GM18858 (cell line): Measurements from ENCODE around the gene INPP5A.
"Not testable (repeated sequence)": the region's sequence is repeated elsewhere in the genome, so short reads cannot be mapped to it uniquely, and the experiment has no call there.

ENCODE experiments used
- ATAC-seq: cut with Tn5 transposase; IDR thresholded peaks from one replicate; pipeline ENCODE4 v1.9.1; 2021; ENCODE audit not compliant: unreplicated experiment

The INPP5A gene

GRCh38 chr10:132748545-132749370, 211.2 kb downstream of the INPP5A start:
- no peak for ATAC-seq

- ATAC-seq = no peak
Observed at GRCh38 chr10:132749371-132749795, 211.8 kb downstream of the INPP5A start.

GRCh38 chr10:132750936-132751335, 213.3 kb downstream of the INPP5A start:
- ATAC-seq = no peak

- ATAC-seq = no peak
Observed at GRCh38 chr10:132752378-132752777, 214.8 kb downstream of the INPP5A start.

GRCh38 chr10:132752961-132753360, 215.4 kb downstream of the INPP5A start:
- ATAC-seq = no peak

- ATAC-seq = no peak
Observed at GRCh38 chr10:132753596-132753995, 216.0 kb downstream of the INPP5A start.

GRCh38 chr10:132754071-132754470, 216.5 kb downstream of the INPP5A start:
- ATAC-seq = no peak

GRCh38 chr10:132755166-132755711, 217.7 kb downstream of the INPP5A start:
- ATAC-seq = no peak

- no peak for ATAC-seq
Observed at GRCh38 chr10:132756591-132756990, 219.0 kb downstream of the INPP5A start.

GRCh38 chr10:132757171-132757570, 219.6 kb downstream of the INPP5A start:
- ATAC-seq = no peak

- ATAC-seq = no peak
Observed at GRCh38 chr10:132758865-132759264, 221.3 kb downstream of the INPP5A start.

GRCh38 chr10:132761395-132762060, 223.9 kb downstream of the INPP5A start:
- ATAC-seq = no peak

GRCh38 chr10:132762267-132762666, 224.7 kb downstream of the INPP5A start:
- no peak for ATAC-seq

GRCh38 chr10:132763545-132763944, 226.0 kb downstream of the INPP5A start:
- no peak for ATAC-seq

- no peak for ATAC-seq
Observed at GRCh38 chr10:132764108-132764507, 226.5 kb downstream of the INPP5A start.

GRCh38 chr10:132765435-132765834, 227.8 kb downstream of the INPP5A start:
- no peak for ATAC-seq

GRCh38 chr10:132766291-132766690, 228.7 kb downstream of the INPP5A start:
- no peak for ATAC-seq

GRCh38 chr10:132768346-132769248, 231.0 kb downstream of the INPP5A start:
- no peak for ATAC-seq

GRCh38 chr10:132770061-132771021, 232.8 kb downstream of the INPP5A start:
- no peak for ATAC-seq

GRCh38 chr10:132772816-132773215, 235.2 kb downstream of the INPP5A start:
- ATAC-seq = not testable (repeated sequence)
